Mesodermal cell (in vitro differentiated cells): Measurements from ENCODE around the gene RPS8.
"Not testable (repeated sequence)": the region's sequence is repeated elsewhere in the genome, so short reads cannot be mapped to it uniquely, and the experiment has no call there.

Source experiments
- H3K27ac ChIP-seq: 2 replicates; pipeline ENCODE4 v1.7.0; 2013; ENCODE audit warnings: mild to moderate bottlenecking, low read depth, low read length, moderate library complexity; ENCODE audit not compliant: severe bottlenecking
- H3K36me3 ChIP-seq: 2 replicates; pipeline ENCODE4 v1.7.1; 2013; ENCODE audit warnings: mild to moderate bottlenecking, low read length, moderate library complexity; ENCODE audit not compliant: control insufficient read depth, insufficient read depth
- H3K4me1 ChIP-seq: one replicate; pipeline ENCODE4 v1.7.1; 2013; ENCODE audit warnings: mild to moderate bottlenecking, low read length; ENCODE audit not compliant: insufficient read depth, control insufficient read depth, poor library complexity, severe bottlenecking
- H3K4me3 ChIP-seq: 2 replicates; pipeline ENCODE4 v1.7.0; 2013; ENCODE audit warnings: low read length, control low read depth, mild to moderate bottlenecking; ENCODE audit not compliant: insufficient read depth, poor library complexity, severe bottlenecking; ENCODE audit errors: extremely low read depth
- H3K9me3 ChIP-seq: 2 replicates; pipeline ENCODE4 v1.7.1; 2013; ENCODE audit warnings: mild to moderate bottlenecking, low read length, moderate library complexity; ENCODE audit not compliant: control insufficient read depth
- WGBS, 2 experiments: methylation state at CpG; one replicate each; pipeline ENCODE4 v1.1.5; 2013; ENCODE audit warnings: missing lambda C conversion rate in 2 of 2; ENCODE audit not compliant: insufficient coverage in 2 of 2; 5-methylcytosine and 5-hydroxymethylcytosine counted together

The RPS8 gene

DNA sequence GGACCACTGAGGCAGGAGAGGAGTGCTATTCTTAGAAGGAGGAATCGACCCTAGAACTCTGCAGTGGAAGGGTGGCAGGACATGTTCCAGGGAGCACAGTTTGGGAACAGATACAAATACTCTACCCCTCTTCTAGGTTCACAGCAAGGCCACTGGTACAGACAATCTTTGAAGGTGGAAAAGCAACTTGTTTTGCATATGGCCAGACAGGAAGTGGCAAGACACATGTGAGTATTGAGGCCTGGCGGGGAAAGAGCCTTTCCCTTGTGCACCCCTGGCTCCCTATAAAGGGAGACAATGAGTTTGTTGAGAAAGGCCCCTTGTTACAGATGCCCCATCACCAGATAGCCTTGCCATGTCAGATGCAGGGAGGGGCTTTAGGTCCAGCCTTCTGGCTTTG lies 17.9 kb upstream of the RPS8 start:
- Histone ChIP-seq H3K4me1 (no peaks in the 10 kb centered on the region), H3K36me3 (peaks cover 94% of the 10 kb centered on the region), H3K4me3 (no peak overlapping the region), H3K9me3 (no peaks in the 10 kb centered on the region), H3K27ac (no peak overlapping the region)
- WGBS, 2 experiments = 85 to 100% methylated on average over 2 of the region's 2 CpGs

DNA sequence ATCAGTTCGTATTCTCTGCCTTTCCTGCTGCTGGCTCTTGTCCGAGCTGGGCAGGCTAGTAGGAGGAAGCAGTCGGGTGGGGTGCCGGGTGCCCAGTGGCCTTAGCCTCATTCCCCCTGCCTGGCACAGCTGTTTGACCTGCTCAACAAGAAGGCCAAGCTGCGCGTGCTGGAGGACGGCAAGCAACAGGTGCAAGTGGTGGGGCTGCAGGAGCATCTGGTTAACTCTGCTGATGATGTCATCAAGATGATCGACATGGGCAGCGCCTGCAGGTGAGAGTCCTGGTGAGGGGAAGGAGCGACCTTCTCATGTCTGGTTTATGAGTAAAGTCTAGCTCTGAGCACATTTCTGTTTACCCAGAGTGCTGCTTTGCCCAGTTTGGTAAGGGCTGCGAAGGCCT lies 16.3 kb upstream of the RPS8 start:
- Histone ChIP-seq H3K9me3 (no peaks in the 10 kb centered on the region), H3K4me3 (no peak overlapping the region), H3K4me1 (no peaks in the 10 kb centered on the region), H3K36me3 (peaks cover 96% of the 10 kb centered on the region), H3K27ac (no peak overlapping the region)
- WGBS, 2 experiments = 85 to 88% methylated on average over 10 to 11 of the region's 11 CpGs

DNA sequence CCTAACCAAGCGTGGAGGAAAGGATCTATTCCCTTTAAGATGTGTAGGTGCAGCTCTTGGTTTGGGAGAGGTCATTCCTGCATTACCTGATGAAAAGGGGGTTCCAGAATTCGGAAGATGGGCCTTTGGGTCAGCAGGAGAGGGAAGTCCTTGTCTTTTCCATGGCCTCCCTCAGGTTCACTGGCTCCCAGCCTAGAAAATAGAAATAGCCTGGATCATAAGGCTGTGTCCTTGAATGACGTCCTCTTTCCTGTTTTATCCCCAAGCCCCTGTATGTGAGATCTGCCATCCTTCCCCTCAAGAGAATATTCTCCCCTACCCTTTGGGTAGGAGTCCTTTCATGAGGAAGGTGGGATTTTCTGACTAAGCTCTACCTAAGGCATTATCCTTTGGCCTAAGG lies 14.5 kb upstream of the RPS8 start:
- WGBS, 2 experiments = 87 to 100% methylated on average over 2 to 3 of the region's 3 CpGs
- Histone ChIP-seq H3K4me3 (no peak overlapping the region), H3K4me1 (no peaks in the 10 kb centered on the region), H3K27ac (no peak overlapping the region), H3K9me3 (no peaks in the 10 kb centered on the region), H3K36me3 (peaks cover 96% of the 10 kb centered on the region)

DNA sequence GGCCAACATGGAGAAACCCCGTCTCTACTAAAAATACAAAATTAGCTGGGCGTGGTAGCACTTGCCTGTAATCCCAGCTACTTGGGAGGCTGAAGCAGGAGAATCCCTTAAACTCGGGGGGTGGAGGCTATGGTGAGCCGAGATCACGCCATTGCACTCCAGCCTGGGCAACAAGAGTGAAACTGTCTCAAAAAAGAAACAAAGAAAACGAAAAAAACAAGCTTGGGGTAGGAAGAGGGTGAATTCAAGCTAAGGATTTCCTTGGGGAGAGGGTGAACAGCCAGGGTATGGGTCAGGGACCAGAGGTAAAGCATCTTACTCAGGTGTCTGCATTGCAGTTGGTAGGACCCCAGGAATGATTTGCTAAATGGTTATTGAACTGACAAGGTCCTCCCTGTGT lies 8.9 kb upstream of the RPS8 start:
- H3K36me3 ChIP-seq = peaks cover 70% of the 10 kb centered on the region
- H3K27ac ChIP-seq, H3K4me3 ChIP-seq, H3K4me1 ChIP-seq, H3K9me3 ChIP-seq: not testable (repeated sequence)
- 91 to 97% methylated on average over 5 of the region's 6 CpGs for WGBS, 2 experiments

GRCh38 chr1:44775930-44776729 lies 790 bp downstream of the RPS8 start:
- Histone ChIP-seq H3K27ac (peak overlapping the region; percentile 97), H3K4me1 (peaks cover 14% of the 10 kb centered on the region), H3K4me3 (peak overlapping the region; percentile 94), H3K9me3 (no peaks in the 10 kb centered on the region), H3K36me3 (peaks cover 52% of the 10 kb centered on the region)
- 2 to 3% methylated on average over 23 to 31 of the region's 36 CpGs for WGBS, 2 experiments

DNA sequence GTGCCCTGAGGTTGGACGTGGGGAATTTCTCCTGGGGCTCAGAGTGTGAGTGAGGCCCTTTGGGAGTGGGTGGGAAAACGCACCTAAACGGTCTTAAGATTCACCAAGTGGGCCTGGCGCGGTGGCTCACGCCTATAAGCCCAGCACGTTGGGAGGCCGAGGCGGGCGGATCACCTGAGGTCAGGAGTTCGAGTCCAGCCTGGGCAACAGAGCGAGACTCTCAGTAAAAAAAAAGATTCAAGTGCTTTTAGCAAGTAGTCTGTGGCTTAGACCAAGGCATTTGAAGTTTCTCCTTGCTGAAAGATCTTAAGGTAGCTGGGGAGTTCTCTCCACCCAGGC lies 1.4 kb downstream of the RPS8 start:
- 46 to 49% methylated on average over 11 of the region's 12 CpGs for WGBS, 2 experiments
- H3K4me3 ChIP-seq = peak overlapping the region; percentile 94
- peaks cover 14% of the 10 kb centered on the region for H3K4me1 ChIP-seq
- peak overlapping the region; percentile 59 for H3K27ac ChIP-seq
- no peaks in the 10 kb centered on the region for H3K9me3 ChIP-seq
- peaks cover 57% of the 10 kb centered on the region for H3K36me3 ChIP-seq

DNA sequence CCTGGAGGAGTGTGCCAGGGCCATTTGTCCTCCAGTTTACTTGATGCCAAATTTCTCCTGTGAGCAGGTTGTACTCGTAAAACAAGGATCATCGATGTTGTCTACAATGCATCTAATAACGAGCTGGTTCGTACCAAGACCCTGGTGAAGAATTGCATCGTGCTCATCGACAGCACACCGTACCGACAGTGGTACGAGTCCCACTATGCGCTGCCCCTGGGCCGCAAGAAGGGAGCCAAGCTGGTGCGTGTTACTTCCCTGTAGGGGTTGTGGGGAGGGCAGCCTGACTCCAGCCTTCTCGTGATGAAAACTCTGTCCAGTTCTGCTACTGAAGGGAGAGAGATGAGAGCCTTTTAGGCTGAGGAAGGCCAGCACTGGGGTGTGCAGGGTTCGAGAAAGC lies 2.2 kb downstream of the RPS8 start:
- H3K27ac ChIP-seq = peak overlapping the region; percentile 23
- peaks cover 60% of the 10 kb centered on the region for H3K36me3 ChIP-seq
- peaks cover 14% of the 10 kb centered on the region for H3K4me1 ChIP-seq
- H3K4me3 ChIP-seq = peak overlapping the region; percentile 94
- H3K9me3 ChIP-seq = no peaks in the 10 kb centered on the region
- WGBS, 2 experiments = 96% methylated on average over 13 of the region's 14 CpGs

DNA sequence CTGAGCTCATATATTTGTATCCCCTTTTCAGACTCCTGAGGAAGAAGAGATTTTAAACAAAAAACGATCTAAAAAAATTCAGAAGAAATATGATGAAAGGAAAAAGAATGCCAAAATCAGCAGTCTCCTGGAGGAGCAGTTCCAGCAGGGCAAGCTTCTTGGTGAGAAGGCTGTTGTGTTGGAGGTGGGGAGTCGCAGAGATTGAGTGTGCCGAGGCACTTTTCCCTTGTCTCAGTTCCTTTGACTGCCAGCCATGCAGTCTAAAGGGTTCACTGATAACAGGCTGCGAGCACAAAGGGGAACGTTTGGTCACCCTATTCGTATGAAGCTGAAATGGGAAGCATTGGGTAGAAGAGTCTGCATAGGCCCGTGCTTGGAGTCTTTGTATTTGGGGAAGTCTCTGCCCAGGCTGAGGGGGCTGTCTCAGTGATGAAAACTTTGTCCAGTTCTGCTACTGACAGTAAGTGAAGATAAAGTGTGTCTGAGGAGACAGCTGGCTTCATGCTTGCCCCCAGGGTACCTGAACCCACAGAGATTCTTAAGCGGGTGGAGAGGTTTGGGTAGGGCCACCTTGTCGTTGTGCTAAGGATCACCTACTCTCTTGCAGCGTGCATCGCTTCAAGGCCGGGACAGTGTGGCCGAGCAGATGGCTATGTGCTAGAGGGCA lies 2.8 kb downstream of the RPS8 start:
- Histone ChIP-seq H3K4me1 (peaks cover 14% of the 10 kb centered on the region), H3K9me3 (no peaks in the 10 kb centered on the region), H3K36me3 (peaks cover 60% of the 10 kb centered on the region), H3K27ac (peak overlapping the region; percentile 23), H3K4me3 (peak overlapping the region; percentile 1)
- 94 to 98% methylated on average over 11 to 13 of the region's 13 CpGs for WGBS, 2 experiments

DNA sequence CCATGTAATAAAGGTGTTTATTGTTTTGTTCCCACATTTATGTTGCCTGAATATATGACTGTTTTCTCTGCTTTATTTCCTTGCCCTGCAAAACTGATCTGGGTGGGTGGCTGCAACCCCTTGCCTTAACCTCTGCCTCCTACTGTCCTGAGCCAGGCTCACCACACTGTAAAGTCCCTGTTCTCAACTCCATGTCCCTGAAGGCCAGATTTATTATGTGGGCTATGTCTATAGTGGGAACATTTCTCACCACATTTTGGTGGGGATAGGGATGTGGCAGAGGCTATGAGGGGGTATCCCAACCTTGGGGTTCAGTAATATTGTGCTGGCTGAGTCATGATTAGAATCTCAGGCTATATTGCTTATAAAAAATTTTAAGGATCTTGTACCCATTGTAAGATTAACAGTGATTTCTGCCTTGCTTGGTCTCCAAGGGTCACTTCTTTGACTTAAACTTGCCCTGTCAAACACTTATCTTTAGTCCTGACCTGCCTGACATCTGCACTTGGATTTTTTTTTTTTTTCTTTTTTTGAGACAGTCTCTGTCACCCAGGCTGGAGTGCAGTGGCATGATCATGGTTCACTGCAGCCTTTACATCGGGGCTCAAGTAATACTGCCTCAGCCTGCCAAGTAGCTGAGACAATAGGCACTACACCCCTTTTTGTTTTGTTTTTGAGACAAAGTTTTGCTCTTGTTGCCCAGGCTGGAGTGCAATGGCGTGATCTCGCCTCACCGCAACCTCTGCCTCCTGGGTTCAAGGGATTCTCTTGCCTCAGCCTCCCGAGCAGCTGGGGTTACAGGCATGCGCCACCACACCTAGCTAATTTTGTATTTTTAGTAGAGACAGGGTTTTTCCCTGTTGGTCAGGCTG lies 3.6 kb downstream of the RPS8 start:
- Histone ChIP-seq H3K9me3 (no peaks in the 10 kb centered on the region), H3K27ac (no peak overlapping the region), H3K4me1 (peaks cover 19% of the 10 kb centered on the region), H3K4me3 (no peak overlapping the region), H3K36me3 (peaks cover 60% of the 10 kb centered on the region)
- WGBS, 2 experiments = 92 to 96% methylated on average over 6 of the region's 6 CpGs

DNA sequence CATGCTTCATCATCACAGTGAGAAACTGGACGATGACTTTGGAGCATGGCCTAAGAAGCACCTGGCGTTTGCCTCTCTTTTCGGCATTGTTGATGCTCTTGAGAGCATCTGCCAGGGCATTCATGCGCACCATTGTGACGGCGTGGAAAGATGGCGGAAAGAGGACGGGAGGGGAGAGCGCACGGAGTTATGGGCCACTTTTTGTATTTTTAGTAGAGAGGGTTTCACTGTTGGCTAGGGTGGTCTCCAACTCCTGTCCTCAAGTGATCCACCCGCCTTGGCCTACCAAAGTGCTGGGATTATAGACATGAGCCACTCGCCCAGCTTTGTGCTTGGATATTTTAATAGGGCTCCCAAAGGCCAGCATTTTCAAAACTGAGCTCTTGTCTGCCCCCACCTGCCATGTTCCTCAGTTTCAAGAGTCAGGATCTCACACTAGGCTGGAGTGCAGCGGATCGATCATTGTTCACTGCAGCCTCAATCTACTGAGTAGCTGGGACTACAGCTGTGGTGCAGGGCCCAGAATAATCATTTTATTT lies 5.3 kb downstream of the RPS8 start:
- Histone ChIP-seq H3K9me3 (no peaks in the 10 kb centered on the region), H3K27ac (no peak overlapping the region), H3K4me3 (no peak overlapping the region), H3K4me1 (peaks cover 22% of the 10 kb centered on the region), H3K36me3 (peaks cover 60% of the 10 kb centered on the region)
- 97 to 98% methylated on average over 12 to 14 of the region's 14 CpGs for WGBS, 2 experiments
